Umbilical cord (tissue), 2 donors: ENCODE results near the gene TBC1D14. TPM values are rescaled to one million over a fixed set of nuclear protein-coding genes. Genes with fewer than 3 reads are reported as not detected.
"Not testable (repeated sequence)": the region's sequence is repeated elsewhere in the genome, so short reads cannot be mapped to it uniquely, and the experiment has no call there.

Experiments
- DNase-seq: peaks from one replicate; pipeline ENCODE4 v3.0.0-alpha.2; 2015; ENCODE audit warnings: low spot score
- total RNA-seq: library from RNA; depleted of rRNA; stranded (reverse); fragments of >200 nt; gene quantifications from one replicate; pipeline ENCODE4 v1.2.3, GENCODE V29; 2014; ENCODE audit warnings: low replicate concordance; ENCODE audit not compliant: insufficient read depth

Gene TBC1D14
- total RNA-seq, 1 donor from 2014 or later: 35.6 TPM

DNA sequence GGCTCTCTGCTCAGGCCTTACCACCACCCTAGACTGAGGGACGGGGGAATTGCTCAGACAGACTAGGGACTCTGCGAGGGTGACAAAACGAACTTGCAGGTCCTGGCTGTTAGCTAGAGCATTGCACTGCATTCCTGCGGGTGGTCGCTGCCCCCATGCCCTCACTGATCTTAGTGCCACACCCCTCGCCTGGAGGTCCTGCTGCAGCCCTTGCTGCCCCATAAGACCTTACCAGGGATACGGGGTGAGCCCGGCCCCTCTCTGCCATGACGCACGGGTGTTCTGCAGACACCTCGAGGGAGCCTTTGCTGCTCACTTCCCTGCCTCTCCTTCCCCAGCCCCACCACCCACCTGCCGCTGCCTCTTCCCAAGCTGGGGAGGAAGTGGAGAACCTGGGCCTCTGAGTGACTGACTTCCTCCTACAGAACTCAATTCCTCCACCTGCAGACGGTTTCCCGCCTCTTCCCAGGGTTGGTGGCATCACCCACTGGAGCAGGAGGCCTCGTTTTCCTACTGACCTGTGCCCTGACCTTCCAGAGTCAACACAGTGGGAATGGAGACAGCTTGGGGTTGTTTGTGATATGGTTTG is 19.8 kb upstream of the TBC1D14 start:
- no peak for DNase-seq

DNA sequence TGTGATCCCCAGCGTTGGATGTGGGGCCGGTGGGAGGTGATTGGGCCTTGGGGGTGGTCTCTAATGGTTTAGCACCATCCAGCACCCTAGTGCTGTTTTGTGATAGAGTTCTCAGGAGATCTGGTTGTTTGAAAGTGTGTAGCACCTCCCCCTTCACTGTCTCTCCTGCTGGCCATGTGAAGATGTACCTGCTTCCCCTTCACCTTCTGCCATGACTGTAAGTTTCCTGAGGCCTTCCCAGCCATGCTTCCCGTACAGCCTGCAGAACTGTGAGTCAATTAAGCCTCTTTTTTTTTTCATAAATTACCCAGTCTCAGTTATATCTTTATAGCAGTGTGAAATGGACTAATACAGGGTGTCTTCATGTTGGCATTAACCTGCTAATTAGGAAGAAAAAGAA is 19.3 kb upstream of the TBC1D14 start:
- no peak for DNase-seq

DNA sequence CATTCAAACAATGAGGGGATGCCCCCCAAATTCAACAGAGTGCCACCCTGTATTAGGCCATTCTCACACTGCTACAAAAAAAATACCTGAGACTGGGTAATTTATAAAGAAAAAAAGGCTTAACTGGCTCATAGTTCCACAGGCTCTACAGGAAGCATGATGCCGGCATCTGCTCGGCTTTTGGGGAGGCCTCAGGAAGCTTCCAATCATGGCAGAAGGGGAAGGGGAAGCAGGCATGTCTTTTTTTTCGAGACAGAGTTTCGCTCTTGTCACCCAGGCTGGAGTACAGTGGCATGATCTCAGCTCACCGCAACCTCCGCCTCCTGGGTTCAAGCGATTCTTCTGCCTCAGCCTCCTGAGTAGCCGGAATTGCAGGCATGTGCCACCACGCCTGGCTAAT is 18.7 kb upstream of the TBC1D14 start:
- DNase-seq: not testable (repeated sequence)

DNA sequence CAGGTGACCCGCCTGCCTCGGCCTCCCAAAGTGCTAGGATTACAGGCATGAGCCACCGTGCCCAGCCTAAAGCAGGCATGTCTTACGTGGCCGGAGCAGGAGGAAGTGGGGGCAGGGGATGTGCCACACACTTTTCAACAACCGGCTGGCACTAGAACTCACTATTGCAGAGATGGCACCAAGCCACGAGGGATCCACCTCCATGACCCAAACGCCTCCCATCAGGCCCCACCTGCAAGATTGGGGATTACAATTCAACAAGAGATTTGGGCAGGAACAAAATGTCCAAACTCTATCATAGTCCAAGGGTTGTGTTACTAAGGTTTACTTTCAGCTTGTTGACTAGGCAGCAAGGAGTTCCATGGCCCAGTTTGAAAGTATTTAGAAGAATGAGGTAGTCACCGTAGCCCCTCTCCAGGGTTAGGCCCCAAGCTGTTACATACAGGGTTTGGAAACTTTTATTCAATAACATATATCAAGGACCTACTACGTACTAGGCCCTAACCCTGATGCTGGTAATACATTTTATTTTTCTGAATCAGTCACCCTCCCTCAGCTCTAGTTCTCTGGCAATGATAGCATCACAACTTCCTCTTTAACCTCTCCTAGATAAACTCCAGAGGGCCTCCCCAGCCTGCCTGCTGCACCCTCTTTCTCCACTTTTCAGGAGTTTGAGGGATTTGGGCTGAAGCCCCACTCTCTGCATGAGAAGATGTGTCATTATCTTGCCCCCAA is 18.0 kb upstream of the TBC1D14 start:
- DNase-seq: peak; percentile 39

DNA sequence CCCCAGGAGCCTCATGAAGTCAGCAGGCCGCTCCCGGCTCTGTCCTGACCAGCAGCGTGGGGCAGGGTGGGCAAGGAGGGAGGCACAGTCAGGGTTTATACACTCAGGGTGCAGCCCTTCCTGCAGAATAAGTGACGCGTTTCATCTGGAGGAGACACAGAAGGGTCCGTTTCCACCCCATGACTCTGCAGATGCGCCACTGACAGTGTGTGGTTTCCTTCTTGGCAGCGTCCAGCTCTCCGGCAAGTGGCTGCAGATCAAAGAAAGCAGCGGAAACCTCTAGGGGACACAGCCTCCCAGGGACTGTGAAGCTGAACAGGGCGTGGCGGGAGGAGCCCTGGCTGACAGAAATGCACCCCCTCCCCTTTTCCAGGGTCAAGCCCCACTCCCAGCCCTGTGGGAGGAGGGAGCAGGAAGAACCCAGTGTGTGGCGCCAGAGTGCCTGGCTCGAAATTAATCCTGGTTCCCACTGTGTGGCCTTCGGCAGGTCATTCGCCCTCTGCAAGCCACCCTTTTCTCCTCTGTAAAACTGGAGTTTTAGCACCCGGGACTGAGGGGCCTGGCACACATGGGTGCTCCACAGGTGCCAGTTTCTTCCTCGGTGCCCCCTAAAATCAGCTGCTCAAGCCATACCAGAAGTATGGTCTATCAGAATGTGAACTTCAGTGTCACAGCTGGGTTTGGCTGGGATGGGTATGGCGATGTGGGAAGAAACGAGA is 17.3 kb upstream of the TBC1D14 start:
- peak; percentile 67 for DNase-seq

DNA sequence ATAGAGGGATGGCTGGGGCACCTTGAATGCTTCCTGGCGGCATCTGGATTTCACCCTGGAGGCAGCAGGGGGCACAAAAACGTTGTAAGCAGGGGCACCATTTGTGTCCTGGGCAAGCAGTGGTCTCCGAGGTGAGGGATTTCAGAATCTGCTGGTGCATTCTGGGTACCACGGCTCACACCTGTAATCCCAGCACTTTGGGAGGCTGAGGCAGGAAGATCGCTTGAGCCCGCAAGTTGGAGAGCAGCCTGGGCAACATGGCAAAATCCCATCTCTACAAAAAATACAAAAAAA is 16.8 kb upstream of the TBC1D14 start:
- DNase-seq: no peak

DNA sequence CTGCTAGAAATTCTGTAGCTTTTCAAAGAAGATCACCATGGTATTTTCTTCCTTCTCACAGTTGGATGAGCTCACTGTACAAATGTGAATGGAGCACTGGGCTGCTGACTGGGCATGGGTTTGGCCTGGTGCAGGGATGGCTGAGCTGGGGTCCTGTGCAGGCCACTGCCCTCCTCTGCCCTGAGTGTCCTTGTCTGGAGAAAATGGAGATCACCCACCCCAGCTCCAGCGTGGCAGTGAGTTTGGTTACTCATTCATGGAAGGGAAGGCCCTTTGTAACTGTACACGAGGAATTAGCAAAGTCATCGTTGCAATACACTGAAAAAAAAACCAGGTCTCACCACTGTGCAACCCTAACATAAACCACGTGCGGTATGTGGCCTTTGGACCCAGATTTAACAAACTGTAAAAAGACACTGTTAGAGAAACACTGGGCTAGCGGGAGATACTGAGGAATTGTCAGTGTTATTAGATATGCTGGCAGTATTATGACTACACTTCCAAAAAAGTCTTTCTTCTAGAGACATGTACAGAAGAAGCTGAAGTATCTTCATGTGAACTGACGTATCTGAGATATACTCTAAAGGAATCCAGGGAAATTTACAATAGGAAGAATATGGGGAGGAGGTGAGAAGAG is 16.1 kb upstream of the TBC1D14 start:
- DNase-seq: no peak

DNA sequence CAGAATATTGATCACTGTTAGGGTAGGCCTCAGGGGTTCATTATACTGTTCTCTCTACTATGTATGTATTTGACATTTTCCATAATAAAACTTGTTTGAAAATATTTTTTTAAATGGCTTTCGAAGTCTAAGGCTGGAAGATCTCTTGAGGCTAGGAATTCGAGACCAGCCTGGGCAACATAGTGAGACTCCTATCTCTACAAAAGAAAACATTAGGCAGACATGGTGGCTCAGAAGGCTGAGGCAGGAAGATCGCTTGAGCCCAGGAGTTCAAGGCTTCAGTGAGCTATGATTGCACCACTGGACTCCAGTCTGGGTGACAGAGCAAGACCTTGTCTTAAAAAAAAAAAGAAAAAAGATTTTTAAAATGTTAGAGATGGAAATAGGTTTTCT is 15.5 kb upstream of the TBC1D14 start:
- no peak for DNase-seq

DNA sequence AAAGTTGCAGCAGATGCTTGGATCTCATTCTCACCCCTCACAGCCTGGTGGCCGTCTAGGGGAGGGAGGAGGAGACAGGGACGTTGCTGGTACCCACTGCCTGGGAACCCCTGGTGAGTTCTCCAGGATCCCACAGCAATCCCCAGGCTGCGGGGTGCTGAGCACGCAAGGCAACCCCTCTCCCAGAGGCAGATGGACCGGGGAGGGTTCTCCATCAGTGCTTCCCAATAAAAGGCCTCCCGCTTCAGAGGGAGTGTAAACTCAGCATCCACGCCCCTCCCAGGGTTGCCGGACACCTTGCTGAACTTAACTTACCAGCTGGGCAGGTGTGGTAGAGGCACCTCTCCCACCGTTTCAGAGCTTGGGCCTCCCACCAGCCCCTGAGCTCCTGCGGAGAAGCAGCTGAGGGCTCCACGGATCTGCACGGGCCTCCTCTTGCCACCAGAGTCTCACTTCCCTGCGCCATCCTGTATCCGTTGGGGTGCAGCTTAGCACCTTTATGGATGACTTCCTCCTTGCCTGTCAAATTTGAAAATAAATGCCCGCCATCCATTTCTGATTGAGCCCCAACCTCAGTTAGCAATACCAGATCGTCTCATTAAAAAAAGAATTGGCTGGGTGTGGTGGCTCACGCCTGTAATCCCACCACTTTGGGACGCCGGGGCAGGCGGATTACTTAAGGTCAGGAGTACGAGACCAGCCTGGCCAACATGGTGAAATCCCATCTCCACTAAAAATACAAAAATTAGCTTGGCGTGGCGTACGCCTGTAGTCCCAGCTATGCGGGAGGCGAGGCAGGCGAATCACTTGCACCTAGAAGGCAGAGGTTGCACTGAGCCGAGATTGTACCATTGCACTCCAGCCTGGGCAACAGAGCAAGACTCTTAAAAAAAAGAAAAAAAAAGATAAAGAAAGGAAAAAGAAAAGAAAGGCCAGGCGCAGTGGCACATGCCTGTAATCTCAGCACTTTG is 14.8 kb upstream of the TBC1D14 start:
- DNase-seq: no peak

DNA sequence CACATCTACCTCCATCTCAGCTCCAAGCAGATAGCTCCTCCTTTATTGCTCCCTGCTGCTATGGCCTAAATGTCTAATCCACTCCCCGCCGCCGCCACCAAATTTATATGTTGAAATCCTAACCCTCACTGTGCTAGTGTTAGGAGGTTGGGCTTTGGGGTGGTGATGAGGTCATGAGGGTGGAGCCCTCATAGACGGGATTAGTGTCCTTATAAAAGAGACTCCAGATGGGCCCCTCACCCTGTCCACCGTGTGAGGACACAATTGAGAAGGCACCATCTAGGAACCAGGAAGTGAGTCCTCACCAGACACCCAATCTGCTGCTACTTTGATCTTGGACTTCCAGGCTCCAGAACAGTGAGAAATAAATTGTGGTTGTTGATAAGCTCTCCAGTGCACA is 13.6 kb upstream of the TBC1D14 start:
- DNase-seq: no peak

DNA sequence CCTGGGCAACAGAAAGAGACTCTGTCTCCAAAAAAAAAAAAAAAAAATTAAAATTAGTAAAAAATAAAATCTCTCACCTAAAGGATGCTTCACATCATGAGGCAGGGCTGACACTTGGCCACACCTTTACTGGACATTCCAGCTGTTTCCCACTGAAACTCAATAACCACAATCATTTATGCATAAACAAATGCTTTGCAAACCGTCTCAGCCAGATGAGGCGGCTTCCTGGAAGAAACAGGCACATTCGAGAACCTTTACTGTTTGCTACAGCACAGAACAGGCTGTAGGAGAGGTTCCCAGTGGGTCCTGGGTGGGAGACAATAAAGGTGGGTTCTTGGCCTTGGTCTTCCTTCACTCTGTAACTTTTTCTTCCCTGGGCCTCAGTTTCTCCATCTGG is 10.9 kb upstream of the TBC1D14 start:
- DNase-seq: no peak

DNA sequence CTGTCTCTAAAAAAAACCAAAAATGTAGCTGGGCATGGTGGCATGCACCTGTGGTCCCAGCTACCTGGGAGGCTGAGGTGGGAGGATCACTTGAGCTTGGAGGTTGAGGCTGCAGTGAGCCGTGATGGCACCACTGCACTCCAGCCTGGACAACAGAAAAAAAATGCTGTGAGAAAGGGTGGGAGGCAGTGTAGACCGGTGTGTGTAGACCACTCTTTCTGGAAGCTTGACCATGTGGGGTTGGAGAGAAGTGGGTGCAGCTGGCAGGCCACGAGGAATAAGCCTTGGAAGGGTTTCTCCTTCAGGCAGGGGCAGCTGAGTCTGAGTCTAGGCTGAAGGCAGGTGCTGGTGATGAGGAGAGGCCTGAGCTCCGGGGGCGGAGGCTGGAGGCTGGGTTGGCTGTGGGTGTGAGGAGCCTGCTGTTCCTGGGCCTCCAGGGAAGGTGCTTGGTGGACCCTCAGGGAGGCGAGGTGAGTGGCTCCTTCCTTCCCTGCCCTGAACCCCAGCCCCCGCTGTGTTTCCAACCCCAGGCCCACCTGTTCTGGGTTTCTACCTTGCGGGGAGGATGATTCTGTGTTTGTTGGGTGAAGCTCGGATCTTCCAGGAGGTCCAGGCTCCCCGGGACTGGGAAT is 9.3 kb upstream of the TBC1D14 start:
- no peak for DNase-seq

DNA sequence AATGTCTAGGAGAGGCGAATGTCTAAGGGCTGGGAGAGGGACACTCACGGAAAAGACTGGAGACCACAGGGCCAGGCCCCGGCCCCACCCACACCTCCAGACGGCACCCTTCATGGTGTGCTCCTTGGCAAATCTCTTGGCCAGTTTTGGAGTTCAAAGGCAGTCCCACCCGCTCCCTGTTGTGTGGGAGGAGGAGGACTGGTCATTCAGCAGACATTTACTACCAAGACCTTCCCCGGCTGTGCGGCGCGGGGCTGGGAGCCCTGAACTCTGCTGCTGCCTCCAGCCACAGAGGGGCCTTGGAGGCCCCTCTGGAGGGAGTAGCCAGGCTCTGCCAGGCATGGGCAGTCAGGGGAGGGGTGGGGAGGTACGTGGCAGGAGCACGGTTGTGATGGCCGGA is 8.7 kb upstream of the TBC1D14 start:
- no peak for DNase-seq

DNA sequence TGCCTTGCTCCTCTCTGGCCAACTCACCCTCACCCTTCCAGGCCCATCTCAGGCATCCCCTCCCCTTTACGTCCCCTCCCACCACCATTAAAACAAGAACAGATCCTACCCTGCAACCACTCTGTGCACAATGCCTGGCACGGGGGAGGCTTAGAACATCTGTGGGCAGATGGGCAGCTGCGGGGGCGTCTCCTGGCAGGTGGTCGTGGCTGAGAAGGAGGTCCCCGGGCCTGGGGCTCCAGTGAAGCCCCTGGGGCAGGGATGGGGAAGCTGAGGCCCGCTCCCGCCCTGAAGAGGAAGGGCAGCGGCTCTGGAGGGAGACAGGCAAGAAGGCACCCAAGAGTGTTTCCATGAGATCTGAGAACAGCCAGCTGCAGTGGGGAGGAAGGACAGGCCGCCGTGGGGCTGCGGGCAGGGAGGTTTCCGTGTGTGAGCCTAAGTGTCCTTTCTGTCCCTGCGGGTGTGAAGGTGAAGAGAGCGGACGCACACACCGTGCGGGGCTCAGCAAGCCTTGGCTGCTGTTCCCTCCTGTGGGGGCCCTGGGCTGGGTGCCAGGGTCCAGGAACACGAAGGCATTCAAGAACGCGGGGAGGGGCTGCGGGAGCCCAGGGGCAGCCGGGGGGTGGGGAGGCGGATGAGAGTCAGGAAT is 7.8 kb upstream of the TBC1D14 start:
- DNase-seq: no peak

DNA sequence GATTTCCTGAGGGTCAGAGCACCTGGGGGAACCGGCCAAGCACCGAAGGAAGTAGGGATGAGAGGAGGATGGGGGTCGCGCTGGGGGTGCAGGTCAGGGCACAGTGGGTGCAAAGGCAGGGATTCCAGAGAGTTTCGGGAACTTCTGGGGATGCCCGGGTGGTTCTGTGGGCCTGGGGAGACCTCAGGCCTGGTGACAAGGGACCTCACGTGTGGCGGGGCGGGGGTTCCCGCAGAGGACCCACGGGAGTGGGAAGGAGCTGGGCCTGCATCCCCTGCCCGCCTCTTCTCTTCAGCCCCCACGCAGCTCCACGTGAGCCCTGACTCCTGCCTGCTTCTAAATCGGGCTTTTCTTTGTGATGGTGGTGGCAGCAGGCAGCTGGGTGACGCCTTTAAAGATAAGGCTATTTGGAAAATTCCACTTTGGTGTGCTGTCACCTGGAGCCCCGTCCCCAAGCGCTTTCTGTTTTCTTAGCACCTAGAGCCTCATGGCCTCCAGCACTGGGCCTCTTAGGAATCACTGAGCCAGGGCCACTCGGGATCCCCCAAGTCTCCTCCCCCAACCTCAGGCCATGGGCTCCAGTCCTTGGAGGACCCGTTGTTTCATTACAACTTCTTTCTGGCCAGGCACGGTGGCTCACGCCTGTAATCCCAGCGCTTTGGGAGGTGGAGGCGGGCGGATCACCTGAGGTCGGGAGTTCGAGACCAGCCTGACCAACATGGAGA is 7.1 kb upstream of the TBC1D14 start:
- no peak for DNase-seq

DNA sequence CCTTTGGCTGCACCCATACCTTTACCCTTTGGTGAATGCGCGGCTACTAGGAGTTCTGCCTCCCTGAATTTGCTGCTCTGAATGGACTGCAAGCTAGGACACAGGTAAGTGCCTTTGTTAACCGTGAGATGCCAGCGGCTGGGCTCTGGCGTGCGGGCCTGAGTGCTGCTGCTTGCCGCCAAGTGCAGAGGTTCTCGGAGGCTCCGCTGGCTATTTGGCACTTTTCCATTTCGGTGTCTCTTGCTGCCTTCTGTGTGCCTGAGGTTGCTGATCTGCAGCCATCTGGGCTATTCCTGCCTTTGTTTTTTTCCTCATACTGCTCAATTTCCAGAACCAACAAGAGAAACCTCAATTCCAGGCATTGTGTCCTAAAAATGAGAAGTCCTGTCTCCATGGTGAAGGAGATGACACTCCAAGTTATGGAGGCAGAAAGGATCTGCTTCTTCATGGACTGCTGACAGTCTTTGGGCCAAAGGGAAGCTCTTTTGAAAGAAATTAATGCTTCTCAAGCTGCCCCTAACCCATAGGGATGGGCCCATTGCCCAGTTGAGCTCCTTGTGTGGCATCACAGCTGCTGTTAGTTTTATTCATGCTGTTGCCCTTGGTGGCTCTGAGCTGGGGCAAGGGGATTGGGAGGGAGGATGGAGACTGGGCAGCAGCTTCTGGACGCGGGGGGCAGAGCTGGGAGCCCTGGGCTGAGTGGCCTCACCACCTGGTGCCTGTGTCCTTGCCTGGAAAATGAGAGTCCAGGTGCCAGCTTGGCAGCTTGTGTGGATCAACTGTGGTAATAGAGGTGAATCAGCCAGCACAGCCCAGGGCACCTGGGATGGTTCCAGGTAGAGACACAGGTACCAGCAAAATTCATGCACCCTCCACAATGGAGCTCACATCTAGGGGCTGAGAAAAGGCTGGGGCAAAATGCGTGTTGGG is 3.8 kb upstream of the TBC1D14 start:
- DNase-seq: no peak

DNA sequence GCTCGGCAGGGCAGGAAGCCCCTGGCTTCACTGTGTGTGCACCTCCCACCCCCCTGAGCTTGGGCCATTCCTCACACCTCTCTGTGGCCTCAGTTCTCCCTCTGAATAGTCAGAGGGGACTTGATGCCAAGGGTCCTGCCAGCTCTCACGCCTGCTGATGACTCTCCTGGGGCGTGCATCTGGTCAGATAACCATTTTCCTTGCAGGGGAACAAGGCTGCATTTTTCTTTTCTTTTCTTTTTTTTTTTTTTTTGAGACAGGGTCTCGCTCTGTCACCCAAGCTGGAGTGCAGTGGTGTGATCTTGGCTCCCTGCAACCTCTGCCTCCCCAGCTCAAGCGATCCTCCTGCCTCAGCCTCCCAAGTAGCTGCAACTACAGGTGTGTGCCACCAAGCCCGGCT is 3.1 kb upstream of the TBC1D14 start:
- not testable (repeated sequence) for DNase-seq

DNA sequence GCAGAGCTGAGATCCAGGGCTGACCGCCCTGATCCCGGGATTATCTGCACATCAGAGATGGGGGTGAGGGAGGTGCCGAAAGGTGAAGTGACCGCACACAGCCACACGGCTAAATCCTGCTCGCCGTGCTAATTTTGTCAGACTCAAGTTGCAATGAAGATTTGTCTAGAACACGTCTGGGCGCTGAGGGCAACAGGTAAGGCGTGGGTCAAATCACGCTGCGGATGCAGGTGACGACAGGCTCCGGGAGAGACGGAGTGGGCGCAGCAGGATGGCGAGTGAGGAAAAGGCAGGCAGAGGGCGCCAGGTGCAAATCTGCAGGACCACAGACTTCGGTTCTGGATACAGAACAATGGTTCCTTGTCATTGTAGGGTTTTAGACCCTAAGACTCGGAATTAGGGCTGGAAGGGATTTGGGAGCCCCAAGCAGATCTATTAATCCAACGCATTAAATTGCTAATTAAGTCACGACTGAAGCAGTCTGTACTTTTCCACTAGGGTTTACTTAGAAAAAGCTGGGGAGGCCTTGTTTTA is 1.9 kb upstream of the TBC1D14 start:
- DNase-seq: no peak
